ENCODE measurements around the gene ZNF207.
A peak's percentile ranks its signal among the peaks of the same experiment; 100 is the strongest.

Gene ZNF207

GRCh38 chr17:32349854-32350665 is at the start of gene ZNF207:
Gene ZNF207 (plus strand): TSS chr17:32350157. CDS start chr17:32350286, 129 bp downstream.
- no peak for TF ChIP-seq GATA2 (IDR thresholded peaks at IDR 0.05; ENCODE audit: low read depth, low read length)
- TF ChIP-seq GATA3 (IDR thresholded peaks at IDR 0.05; ENCODE audit: low read depth, low read length): no peak

- TF ChIP-seq GATA2 (IDR thresholded peaks at IDR 0.05; ENCODE audit: low read depth, low read length): no peak
- TF ChIP-seq GATA3 (IDR thresholded peaks at IDR 0.05; ENCODE audit: low read depth, low read length): no peak
Observed at GRCh38 chr17:32302037-32302436, 47.9 kb upstream of the ZNF207 start.

GRCh38 chr17:32302860-32303649 is 46.9 kb upstream of the ZNF207 start:
- TF ChIP-seq GATA2 (IDR thresholded peaks at IDR 0.05; ENCODE audit: low read depth, low read length): peak; percentile 60; the same call in 1 of the 2 replicates
- no peak for TF ChIP-seq GATA3 (IDR thresholded peaks at IDR 0.05; ENCODE audit: low read depth, low read length)

- TF ChIP-seq GATA2 (IDR thresholded peaks at IDR 0.05; ENCODE audit: low read depth, low read length) (no peak), GATA3 (IDR thresholded peaks at IDR 0.05; ENCODE audit: low read depth, low read length) (no peak)
Observed at GRCh38 chr17:32303781-32304288, 46.1 kb upstream of the ZNF207 start.

GRCh38 chr17:32305049-32305448 is 44.9 kb upstream of the ZNF207 start:
- TF ChIP-seq GATA2 (IDR thresholded peaks at IDR 0.05; ENCODE audit: low read depth, low read length) (no peak), GATA3 (IDR thresholded peaks at IDR 0.05; ENCODE audit: low read depth, low read length) (no peak)

- TF ChIP-seq GATA3 (IDR thresholded peaks at IDR 0.05; ENCODE audit: low read depth, low read length) (no peak), GATA2 (IDR thresholded peaks at IDR 0.05; ENCODE audit: low read depth, low read length) (no peak)
Observed at GRCh38 chr17:32307658-32308057, 42.3 kb upstream of the ZNF207 start.

- TF ChIP-seq GATA2 (IDR thresholded peaks at IDR 0.05; ENCODE audit: low read depth, low read length) (no peak), GATA3 (IDR thresholded peaks at IDR 0.05; ENCODE audit: low read depth, low read length) (no peak)
Observed at GRCh38 chr17:32311028-32311536, 38.9 kb upstream of the ZNF207 start.

GRCh38 chr17:32314636-32315035 is 35.3 kb upstream of the ZNF207 start:
- TF ChIP-seq GATA2 (IDR thresholded peaks at IDR 0.05; ENCODE audit: low read depth, low read length) (no peak), GATA3 (IDR thresholded peaks at IDR 0.05; ENCODE audit: low read depth, low read length) (no peak)

GRCh38 chr17:32315171-32315570 is 34.8 kb upstream of the ZNF207 start:
- TF ChIP-seq GATA3 (IDR thresholded peaks at IDR 0.05; ENCODE audit: low read depth, low read length): no peak
- TF ChIP-seq GATA2 (IDR thresholded peaks at IDR 0.05; ENCODE audit: low read depth, low read length): no peak

GRCh38 chr17:32317353-32317752 is 32.6 kb upstream of the ZNF207 start:
- TF ChIP-seq GATA3 (IDR thresholded peaks at IDR 0.05; ENCODE audit: low read depth, low read length) (no peak), GATA2 (IDR thresholded peaks at IDR 0.05; ENCODE audit: low read depth, low read length) (no peak)

- no peak for TF ChIP-seq GATA2 (IDR thresholded peaks at IDR 0.05; ENCODE audit: low read depth, low read length)
- TF ChIP-seq GATA3 (IDR thresholded peaks at IDR 0.05; ENCODE audit: low read depth, low read length): no peak
Observed at GRCh38 chr17:32318071-32318470, 31.9 kb upstream of the ZNF207 start.

- TF ChIP-seq GATA2 (IDR thresholded peaks at IDR 0.05; ENCODE audit: low read depth, low read length) (no peak), GATA3 (IDR thresholded peaks at IDR 0.05; ENCODE audit: low read depth, low read length) (no peak)
Observed at GRCh38 chr17:32319548-32319905, 30.4 kb upstream of the ZNF207 start.

- no peak for TF ChIP-seq GATA3 (IDR thresholded peaks at IDR 0.05; ENCODE audit: low read depth, low read length)
- TF ChIP-seq GATA2 (IDR thresholded peaks at IDR 0.05; ENCODE audit: low read depth, low read length): no peak
Observed at GRCh38 chr17:32320847-32321246, 29.1 kb upstream of the ZNF207 start.

GRCh38 chr17:32323046-32323445 is 26.9 kb upstream of the ZNF207 start:
- TF ChIP-seq GATA3 (IDR thresholded peaks at IDR 0.05; ENCODE audit: low read depth, low read length): no peak
- no peak for TF ChIP-seq GATA2 (IDR thresholded peaks at IDR 0.05; ENCODE audit: low read depth, low read length)

Data from SH-SY5Y (cell line).